Keratinocyte (primary cell): ENCODE measurements around the gene CGNL1.

Experiments used
- CTCF ChIP-seq, 3 experiments: IDR thresholded peaks in 1 of 3; conservative IDR thresholded peaks in 1 of 3; optimal IDR thresholded peaks in 1 of 3; 2 replicates in 2 of 3; 3 replicates in 1 of 3; pipeline versions ENCODE3 to v1.5.1; 2011; ENCODE audit warnings: low read length in 3 of 3, mild to moderate bottlenecking in 3 of 3, moderate library complexity in 2 of 3, control low read depth in 1 of 3, inconsistent platforms in 1 of 3; ENCODE audit not compliant: insufficient read depth in 2 of 3; ENCODE audit errors: extremely low read depth in 1 of 3
- EZH2 ChIP-seq: IDR thresholded peaks from one replicate; pipeline ENCODE4 v1.6.1; 2012; ENCODE audit warnings: inconsistent platforms, mild to moderate bottlenecking, low read length, moderate library complexity

GRCh38 chr15:57557267-57557666 lies 181.0 kb downstream of the CGNL1 start:
- TF ChIP-seq EZH2 = no peak
- no peak for TF ChIP-seq CTCF (optimal IDR thresholded peaks at IDR 0.05 in 1 of 3, IDR thresholded peaks at IDR 0.05 in 1 of 3, conservative IDR thresholded peaks at IDR 0.05 in 1 of 3; ENCODE audit: extremely low read depth in 1 of 3, insufficient read depth in 2 of 3, low read length in 3 of 3)
